DMS79 (cell line): ENCODE data around the gene SEC61B.
A peak's percentile ranks its signal among the peaks of the same experiment; 100 is the strongest.

ENCODE experiments used
- DNase-seq: peaks from one replicate; lab custom pipeline; 2025; lab: John Stamatoyannopoulos, UW

SEC61B gene

DNA sequence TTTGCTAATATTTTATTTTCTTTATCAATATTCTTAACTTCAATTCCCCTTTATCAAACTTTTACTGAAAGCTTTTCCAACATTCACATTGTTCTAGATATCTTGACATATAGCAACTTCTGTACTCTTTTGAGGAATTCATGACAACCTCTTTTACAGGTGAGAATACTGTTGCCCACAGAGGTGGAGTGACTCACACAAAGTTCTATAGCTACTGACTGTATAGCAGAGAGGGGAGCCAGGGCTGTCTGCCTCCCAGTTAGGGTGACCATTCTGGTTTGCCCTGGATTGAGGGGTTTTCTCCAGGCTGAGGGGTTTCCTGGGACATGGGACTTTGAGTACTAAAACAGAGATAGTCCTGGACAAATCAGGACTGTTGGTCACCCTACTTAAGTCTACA is 16.2 kb downstream of the SEC61B start:
- DNase-seq: no peak

DNA sequence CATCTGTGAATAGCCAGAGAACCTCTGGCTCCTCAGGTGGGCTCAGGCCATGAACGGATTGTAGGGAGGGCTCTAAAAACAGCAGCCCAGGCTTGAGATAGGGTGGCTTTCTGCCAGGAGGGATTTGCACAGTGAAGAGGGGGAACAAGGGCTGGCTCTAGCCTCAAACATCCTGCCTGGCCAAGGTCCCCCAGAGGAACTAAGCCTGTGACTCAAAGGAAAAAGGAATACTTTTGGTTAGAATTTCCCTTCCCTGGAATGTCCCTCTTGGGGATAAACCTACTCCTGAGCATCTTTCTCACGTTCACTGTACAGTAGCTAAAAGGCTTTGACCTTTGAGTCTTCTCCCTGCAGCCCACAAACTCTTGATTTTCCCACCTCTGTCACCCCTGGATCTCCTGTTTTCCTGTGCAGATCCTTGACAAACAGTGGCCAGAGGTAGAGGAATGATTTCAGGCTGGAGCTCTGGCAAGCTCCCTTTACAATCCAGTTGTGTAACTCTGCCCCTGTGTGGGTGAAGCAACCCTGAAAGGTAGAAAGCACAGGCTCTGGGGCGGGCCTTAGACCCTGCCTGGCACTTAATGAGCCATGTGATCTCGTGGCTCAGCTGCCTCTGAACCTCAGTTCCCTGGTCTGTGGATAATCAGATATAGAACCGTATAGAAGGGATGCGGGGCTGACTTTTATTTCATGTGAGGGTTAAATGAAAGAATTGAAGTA is 17.4 kb downstream of the SEC61B start:
- DNase-seq: no peak

DNA sequence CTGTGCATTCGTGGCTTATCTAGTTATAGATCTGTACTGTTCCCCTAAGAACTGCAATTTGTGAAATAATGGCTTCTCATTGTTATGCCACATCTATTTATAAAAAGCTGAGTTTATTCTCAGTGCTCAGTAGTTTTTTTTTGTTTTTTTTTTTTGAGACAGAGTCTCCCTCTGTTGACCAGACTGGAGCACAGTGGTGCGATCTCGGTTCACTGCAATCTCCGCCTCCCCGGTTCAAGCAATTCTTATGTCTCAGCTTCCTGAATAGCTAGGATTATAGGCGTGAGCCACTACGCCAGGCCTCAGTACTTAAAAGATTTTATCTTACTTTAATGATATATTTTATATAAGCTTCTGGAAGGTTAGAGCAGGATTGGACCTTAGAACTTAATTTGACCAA is 19.0 kb downstream of the SEC61B start:
- no peak for DNase-seq

DNA sequence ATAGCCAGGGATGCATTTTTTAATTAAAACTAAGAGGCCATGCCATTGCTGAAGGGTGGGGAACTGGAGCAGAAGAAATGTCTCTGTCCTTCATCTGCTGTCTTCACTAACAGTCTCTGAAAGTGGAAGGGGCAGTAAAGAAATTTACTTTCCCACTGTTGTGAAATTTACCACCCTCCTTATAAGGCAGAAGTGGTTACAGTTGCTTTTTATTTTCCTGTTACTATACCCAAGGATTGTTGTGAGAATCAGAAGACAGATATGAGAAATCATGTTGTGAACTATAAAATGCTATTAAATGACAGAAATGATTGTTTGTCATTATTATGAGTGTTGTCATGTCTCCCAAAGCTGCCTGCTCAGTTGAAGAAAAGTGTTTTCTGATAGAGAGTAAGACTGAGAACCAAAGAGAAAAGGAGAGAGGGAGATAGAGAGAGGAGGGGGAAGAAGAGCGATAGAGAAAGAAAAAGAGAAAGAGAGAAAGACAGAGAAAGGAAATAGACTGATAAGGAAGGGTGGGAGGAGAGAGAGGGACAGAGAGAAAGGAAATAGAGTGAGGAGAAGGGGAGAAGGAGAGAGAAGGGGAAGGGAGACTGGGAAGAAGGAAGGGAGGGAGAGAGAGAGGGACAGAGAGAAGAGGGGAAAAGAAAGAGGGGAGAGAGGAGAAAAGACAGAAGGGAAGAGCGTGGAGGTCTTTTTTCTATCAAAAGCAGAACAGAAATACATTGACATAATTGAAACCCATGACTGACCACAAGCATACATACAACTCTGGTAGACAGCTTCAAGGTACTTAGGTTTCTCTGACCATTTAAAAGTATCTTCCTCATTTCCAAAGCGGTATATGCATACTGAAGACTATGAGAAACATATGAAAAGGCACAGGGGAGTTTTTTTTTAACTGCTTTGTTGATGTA is 22.5 kb downstream of the SEC61B start:
- DNase-seq: no peak

DNA sequence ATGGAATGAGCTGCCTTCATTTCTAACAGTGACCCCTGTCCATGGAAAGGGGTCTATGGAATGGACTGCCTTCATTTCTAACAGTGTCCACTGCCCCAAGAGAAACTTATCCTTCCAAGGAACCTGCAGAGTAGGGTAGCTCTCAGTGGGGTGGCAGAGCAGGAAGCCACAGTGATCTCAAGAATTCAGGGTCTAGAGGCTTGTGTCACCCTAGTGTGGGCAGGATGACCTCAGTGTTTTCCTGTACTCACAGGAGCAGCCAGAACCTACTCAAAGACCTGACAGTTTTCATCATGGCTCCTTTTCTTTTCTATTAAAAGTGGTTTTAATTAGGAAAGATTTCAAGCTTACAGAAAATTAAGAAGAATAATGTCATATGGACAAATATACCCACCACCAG is 27.5 kb downstream of the SEC61B start:
- no peak for DNase-seq

DNA sequence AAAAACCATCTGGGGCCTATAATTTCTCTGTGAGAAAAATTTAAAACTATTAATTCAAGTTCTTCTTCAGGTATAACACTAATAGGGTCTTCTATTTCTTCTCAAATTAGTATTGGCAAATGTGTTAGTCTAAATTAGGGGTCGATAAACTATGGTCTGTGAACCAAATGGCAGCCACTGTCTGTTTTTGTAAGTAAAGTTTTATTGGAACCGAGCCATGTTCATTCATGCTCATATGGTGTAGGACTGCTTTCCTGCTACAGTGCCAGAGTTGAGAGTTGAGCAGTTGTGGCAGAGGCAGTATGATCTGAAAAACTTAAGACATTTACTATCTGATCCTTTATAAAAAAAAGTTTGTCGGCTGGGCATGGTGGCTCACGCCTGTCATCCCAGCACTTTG is 29.1 kb downstream of the SEC61B start:
- no peak for DNase-seq

DNA sequence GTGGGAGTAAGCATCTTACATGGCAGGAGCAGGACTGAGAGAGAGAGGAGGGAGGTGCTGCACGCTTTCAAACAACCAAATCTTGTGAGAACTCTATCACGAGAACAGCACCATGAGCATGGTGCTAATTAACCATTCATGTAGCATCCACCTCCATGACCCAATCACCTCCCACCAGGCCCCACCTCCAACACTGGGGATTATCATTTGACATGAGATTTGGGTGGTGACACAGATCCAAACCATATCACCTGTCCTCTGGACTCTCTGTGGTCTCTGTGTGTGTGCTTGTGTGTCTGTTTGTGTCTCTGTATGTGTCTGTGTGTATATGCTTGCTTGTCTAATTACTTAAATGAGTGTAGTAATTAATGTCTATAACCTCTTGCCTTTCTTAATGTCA is 31.1 kb downstream of the SEC61B start:
- DNase-seq: no peak

DNA sequence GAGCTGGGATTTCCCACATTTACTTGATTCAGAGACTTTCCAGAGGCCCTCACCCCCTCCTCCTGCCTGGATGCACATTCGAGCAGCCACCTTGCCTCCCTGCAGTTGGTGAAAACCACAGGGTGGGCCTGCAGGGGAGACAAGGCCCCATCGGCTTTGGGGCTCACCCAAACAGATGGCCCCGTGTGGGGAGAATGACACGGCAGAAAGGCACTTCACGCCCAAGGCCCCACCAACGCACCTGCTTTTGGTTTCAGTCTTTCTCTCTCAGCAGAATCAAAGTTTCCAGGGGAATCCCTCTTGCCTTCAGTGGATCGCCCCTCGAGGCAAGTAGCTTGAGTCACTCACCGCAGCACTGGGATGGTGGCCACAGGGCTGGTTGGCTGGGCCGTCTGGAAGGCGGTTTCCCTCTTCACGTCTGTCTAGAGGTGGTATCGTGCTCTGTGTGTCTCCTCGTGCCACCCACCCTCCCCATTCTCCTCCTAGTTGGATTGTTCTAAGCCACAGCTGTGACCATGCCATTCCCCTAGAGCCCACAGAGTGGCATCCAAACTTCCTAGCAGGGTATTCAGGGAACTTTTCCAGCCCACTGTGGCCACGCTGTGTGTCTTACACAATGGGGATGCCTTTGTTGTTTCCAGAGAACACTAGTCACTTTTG is 31.8 kb downstream of the SEC61B start:
- DNase-seq: no peak

DNA sequence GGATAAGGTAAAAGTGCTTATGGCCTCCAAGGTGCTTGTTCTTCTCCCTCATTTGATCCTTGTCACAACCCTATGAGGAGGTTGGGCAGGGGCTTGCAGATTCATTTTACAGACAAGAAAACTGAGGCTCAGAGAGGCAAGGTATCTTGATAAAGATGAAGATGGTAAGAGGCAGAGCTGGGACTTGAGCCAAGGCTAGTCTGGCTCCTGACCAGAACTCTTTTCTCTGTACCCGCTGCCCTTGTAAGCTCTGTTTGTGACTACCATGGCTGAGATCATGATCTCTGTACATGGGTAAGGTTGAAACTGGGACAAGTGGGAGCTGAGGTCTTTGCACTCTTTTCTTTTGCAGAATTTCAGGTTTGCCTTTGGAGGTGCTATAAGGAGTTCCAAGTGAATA is 33.6 kb downstream of the SEC61B start:
- no peak for DNase-seq

DNA sequence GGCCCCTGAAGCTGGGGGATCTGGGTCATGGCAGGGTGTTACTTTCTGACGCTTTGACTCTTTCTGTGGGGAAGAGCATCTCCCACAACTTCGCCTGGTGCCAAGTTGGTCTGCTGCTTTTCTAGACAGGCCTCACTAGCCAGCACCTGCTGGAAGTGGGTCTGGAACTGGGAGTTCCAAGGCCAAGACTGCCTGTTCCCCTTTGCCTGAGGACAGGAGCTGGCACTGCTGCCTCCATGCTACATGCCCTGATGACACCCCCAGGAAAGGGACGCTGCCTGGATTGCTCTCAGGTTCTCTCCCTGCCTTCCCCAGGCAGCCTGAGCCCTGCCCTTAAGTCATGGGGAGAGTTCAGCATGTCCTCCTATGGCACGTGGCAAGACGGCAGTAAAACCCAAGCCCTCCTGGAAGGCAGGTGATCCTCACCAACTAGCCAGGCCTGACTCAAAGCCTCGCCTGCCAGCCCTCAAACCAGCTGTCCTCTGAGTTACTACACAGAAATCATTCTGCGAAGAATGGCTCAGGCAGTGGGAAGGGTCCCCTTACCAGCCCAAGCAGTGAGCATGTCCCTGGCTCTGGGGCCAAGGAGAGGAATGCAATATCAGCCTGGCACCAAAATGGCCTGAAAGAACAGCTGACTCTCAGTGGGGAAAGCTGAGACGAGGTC is 35.8 kb downstream of the SEC61B start:
- DNase-seq: no peak

DNA sequence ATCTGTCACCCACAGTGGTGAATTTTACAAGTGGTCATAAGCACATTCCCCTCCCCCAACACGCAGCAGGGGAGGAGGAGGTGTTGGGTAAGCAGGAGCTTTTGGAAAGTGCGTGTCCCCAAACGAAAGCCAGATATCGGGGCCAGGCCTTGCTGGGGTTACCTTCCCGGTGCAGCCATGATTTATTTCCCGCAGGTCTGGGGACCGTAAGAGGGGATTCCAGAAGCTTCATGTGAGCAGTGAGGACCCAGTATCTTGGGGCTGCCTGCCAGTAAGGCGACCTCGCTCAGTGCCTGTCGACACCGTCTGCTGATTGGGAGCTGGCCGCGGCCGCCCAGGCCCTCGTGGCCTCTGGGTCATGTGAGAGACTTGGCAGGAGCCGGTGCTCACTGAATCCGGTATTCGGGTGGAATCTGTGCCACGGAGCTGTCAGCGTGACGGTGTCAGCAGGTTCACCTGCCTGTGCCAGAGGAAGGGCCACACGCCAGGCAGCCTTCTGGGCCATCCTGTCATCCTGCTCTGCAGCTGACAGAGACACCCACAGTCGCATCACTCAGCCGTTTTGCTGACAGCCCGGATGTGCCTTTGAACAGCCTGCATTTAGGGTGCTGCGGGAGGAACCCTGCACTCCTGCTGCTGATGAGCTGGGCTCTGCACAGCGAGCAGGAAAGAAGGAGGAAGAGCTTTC is 37.3 kb downstream of the SEC61B start:
- peak; percentile 10 for DNase-seq

DNA sequence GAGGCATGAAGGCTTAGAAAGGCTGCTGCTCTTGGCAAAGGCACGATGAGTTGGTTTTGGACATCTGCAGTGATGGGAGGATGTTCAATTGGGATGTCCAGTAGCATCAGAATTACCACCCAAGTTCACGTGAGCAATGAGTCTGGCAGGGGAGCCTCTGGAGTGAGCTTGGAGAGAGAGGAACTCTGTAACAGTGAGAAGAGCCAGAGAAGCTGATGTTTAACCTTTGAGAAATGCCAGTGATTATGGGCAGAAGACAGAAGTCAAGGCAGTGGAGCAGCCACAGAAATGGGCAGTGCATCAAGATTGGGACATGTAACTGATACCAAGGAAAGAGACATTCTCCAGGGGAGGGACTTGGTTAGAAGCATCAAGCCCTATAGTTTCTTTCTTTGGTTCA is 39.8 kb downstream of the SEC61B start:
- DNase-seq: no peak

DNA sequence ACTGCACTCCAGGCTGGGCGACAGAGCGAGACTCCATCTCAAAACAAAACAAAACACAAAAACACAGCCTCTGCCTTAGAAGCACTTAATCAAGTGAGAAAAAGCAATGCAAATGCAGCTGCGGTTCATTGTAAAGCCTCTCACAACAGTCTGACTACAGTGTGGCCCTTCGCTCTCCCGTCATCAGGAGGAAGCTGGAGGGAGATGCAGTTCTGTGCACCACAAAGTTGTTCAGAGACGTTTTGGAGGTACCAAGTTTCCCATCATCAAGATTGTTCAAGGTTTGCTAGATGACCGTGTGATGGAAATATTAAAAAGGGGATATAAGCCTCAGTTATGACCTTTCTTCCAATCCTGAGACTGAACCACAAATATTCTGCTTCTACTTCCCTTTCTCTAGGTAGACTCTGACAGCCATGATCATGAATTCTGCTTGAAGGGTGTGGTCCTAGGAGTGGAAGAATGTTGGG is 40.9 kb downstream of the SEC61B start:
- DNase-seq: no peak

DNA sequence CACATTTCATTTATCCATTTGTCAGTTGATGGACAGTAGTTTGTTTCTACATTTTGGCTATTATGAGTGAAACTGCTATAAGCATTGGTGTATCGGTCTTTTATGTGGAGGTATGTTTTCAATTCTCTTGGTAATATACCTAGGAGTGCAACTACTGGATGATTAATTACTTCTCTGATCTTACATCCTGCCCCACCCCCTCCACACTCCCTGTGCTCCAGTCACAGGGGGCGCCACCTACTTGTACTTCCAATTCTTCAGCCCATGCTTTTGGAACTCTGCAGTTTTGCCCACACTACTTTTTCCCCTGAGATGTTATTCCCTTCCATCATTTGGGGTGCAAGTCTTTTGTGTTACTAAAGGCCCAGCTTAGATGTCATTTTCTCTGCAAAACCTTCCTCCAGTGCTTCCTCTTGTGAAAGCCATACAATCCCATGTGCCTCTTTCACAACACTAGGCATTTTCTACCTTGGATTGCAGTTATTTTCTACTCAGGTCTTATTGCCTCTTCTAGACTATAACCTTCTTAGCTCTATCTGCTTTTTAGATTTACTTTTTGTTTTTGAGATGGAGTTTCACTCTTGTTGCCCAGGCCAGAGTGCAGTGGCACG is 42.1 kb downstream of the SEC61B start:
- DNase-seq: no peak

DNA sequence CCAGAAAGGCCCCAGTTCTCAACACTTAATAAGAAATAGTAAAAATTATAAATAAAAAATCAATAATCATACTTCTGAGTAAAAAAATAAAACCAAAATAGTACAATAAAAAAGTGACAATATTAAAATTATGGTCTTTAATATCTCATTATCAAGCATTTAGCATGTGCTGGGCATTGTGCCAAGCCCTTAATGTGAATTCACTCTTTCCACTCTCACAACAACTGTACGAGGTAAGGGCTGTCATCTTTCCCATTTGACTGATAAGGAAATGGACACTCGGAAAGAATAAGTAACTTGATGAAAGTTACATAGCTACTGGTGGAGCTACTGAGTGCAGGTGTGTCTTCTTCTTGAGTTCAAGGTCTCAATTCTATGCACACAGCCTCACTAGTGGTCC is 43.6 kb downstream of the SEC61B start:
- DNase-seq: no peak

DNA sequence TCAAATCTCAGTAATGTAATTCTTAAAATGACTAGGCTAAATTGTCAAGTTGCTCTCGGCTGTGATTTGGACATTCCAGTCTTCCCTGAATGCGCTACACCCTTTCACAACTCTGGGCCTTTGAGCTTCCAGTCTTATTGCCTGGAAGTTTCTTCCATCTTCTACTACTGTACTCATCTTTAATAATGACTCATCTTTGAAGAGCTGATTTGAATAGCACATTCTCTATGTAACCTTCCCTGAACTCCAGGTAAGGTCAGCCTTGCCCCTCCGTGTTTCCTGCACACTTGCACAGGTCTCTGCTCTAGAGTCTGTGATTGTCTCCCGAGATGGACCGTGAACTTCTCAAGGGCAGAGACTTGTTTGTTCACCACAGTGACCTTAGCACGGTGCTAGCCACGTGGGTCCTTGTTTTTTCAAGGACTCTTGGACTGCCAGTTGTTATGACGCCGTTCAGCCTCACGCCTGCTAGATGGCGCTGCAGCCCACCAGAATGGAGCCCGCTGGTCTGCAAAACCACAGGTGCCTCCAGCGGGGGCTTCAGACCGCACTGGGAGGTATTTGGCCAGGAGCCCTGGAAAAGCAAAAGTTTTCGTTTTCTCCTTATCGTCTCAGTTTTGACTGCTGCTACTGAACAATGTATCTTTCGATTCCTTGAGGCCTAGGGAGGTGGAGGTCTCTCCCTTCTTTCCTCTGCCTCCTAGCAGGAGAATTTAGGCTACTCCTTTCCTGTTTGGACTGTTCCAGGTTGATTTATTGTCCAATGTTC is 44.4 kb downstream of the SEC61B start:
- DNase-seq: peak; percentile 3

DNA sequence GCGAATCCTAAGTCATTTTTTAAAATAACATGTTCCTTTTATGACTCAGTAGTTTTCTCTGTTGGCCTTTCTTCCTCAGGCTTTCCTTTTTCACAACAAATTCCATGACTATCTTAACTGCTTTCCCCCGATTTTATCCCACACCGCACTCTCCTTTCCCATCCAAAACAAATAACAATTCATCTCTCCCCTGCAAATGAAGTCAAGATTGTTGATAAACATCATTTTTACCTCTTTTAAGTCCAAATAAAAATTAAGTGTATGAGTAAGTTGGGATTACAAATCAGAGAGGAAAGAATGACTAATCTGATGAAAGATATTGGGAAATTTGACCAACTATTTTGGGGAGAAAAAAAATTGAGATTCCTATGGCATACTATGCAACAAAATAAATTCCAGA is 47.3 kb downstream of the SEC61B start:
- DNase-seq: no peak

DNA sequence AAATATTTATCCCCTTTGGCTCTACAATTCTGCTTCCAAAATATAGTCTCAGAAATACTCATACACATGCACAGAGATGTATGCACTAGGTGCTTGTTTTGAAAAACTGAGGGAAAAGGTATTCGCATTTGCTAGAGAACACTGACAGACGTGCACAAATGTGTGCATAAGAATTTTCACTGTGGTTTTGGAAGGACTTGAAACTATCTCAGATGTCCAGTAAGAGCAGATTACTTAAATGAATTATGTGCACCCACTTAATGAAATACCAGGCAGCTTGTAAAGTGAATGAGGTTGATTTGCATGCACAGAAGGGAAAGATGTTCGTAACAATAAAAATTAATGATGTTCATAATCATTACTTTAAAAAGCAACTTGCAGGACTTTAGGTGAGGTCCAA is 48.4 kb downstream of the SEC61B start:
- DNase-seq: no peak

DNA sequence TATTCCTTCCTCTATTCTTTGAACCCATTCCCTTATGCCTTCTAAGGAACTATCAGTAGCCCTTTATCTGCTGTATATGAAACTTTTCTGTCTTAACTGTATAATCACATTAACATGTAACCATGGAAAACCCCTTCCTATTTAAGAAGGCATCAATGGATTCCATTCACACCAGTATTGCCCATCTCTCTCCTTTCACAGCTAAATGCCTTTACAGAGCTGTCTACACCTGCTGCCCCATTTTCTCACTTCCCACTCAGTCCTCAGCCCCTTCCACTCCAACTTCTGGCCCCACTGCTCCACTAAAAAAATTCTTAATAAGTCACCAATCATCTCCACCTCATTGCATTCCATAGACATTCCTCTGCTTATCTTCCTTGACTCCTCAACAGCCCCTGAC is 50.8 kb downstream of the SEC61B start:
- no peak for DNase-seq

DNA sequence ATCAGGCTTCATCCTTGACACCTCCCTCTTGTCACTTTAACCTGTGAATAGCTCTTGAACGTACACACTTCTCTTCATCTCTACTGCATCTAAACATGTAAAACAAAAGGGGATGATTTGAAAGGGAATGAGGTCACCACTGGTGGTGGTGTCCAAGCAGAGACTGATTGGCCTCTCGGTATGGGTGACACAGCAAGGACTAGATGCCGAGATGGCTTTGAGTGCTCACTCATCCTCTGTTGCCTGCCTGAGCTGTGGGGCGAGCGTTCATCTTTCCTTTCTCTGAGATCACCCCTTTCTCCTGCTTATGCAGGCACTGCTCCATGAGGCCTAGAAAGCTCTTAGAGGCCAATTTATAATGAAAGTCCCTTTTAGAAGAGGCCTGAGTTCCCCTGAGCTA is 51.9 kb downstream of the SEC61B start:
- no peak for DNase-seq
